Measurements from ENCODE around the gene RAB40C.

Gene RAB40C

DNA sequence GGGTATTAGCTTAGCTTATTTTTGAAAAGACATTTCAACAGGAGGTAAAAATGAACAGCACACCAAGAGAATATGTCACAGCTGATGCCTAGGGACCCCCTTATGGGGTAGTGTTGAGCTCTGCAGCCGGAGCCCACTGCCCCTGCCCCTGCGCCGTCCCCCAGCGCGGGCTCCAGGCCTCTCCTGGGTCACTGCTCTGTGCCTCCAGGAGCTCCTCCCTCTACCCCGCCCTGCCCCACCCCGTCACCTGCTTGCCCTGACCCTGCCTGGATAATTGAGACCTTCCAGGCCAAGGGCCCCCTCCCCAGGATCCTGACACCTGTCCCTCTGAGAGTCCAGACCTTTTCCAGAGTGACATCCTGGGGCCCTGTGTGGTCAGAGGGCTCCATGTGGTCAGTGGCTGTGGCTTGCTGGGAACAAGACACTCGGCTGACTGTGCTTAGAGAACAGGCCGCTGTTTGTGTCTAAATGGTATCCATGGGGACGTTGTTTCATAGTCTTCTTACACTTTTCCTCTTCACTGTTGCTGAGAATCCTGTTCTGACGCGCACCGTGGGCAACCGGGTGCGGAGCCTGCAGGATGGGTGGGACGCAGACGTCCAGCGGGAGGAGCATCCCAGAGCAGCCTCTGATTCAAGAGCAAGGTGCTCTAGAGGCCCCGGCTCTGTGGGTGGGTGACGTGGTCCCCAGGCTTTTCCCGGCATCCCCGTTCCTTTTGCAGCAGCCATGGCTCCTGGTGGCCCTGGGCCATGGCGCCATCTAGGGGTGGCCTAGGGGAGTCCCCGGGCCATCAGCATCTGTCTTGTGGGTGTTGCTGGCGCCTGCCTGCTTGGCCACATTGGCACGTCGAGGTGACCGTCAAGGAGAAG is 20.9 kb downstream of the RAB40C start:
- no peak for FAIRE-seq

DNA sequence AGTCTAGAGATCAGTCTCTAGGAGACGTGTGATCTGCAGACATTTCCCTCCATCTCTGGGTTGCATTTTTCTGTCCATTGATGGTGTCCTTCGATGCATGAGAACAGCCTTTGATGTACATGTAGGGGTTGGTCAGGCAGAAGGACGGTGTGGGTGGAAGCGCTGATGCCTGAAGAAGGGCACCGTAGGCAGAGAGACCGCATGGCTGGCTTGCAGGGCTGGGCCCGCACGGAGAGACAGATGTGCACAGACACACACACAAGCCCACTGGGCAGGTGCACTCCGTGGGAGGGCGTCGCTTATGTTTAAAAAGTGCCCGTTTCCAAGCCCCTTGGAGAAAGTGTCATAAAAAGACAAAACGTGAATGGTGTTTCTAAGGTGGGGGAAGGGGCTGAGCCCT is 25.3 kb downstream of the RAB40C start:
- no peak for DNase-seq (ENCODE audit: insufficient read length, low spot score)

More for the DNA sequence above, 20.9 kb downstream of the RAB40C start:
- peak; percentile 67 for DNase-seq (ENCODE audit: insufficient read length, low spot score)

DNA sequence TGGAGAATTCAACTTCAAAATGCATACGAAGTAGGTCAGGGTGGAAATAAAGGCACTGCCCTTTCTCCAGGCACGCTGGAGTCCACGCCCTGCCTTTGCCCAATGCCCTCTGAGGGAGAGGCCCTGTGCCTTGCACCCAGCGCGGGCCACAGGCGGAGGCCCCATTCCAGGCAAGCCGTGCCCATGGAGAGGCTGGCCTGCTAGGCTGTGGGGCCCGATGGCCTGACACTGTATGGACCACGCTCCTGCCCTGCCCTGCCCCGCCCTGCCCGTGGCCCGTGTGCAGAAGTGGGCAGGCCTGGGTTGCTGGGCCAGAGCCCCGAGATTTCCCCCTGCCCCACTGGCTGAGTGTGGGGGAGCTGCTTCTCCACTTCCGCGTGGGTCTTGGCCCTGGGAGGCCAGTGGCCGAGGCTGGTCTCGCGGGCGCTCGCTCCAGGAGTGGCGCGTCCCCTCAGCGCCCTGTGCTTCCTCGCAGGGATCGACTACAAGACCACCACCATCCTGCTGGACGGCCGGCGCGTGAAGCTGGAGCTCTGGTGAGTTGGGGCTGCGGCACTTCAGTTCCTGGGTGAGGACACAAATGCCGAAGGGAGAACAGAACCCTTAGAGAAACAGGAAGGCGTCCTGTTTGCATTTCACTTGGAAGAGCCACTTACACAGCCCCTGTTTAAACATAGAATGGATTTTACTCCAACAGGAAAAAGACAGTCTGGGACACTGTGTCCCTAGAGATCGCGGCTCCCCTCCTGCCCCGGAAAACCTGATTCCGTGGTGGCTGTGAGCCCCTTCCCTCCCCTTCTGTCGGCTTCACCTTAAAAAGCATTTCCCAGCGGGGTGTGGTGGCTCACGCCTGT is 27.1 kb downstream of the RAB40C start:
- FAIRE-seq: no peak
- DNase-seq (ENCODE audit: insufficient read length, low spot score): no peak

More for the DNA sequence above, 25.3 kb downstream of the RAB40C start:
- FAIRE-seq: no peak

DNA sequence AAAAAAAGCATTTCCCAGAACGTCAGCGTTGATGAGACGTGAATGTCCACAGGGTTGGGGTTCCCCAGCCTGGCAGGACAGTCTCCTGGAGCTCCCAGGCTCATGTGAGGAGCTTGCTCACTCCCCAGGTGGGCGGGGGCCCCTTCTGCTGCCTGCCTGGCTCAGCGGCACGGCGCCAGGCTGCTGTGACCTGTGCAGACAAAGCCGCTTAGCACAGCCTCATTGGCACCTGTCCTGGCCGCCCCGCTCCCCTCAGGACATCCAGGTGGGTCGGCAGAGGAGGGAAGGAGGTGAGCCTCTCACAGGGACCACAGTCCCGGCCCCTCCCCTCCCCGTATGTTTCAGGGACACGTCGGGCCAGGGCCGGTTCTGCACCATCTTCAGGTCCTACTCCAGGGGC is 28.0 kb downstream of the RAB40C start:
- FAIRE-seq (no peak), DNase-seq (ENCODE audit: insufficient read length, low spot score) (no peak)

DNA sequence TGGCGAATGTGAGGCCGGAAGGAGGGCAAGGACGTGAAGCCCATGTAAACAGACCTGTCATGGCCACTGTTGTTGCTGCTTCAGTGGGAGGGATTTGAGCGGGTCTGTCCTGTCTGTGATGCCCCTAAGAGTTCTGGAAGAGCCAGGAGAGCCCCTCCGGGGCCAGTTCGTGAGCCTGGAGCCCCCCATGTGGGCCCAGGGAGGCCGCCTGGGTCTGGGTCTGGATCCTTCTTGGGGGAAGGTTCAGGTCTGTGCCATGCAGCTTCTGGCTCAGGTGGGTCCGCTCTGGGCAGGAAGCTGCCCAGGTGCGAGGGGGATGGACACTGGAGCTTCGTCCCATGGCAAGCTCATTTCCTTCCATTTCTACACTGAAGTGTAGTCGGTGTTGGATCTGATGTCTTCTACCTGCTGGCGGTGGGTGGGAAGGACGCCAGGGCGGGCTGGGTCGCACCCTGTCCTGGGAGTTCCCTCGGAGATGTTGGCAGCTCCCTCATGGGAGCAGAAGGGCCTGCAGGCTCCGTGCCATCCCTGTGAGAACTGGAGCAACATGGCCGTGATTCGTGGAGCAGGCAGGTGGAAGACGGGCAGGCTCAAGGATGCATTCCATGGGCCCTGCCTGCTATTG is 29.7 kb downstream of the RAB40C start:
- no peak for FAIRE-seq
- DNase-seq (ENCODE audit: insufficient read length, low spot score): no peak

DNA sequence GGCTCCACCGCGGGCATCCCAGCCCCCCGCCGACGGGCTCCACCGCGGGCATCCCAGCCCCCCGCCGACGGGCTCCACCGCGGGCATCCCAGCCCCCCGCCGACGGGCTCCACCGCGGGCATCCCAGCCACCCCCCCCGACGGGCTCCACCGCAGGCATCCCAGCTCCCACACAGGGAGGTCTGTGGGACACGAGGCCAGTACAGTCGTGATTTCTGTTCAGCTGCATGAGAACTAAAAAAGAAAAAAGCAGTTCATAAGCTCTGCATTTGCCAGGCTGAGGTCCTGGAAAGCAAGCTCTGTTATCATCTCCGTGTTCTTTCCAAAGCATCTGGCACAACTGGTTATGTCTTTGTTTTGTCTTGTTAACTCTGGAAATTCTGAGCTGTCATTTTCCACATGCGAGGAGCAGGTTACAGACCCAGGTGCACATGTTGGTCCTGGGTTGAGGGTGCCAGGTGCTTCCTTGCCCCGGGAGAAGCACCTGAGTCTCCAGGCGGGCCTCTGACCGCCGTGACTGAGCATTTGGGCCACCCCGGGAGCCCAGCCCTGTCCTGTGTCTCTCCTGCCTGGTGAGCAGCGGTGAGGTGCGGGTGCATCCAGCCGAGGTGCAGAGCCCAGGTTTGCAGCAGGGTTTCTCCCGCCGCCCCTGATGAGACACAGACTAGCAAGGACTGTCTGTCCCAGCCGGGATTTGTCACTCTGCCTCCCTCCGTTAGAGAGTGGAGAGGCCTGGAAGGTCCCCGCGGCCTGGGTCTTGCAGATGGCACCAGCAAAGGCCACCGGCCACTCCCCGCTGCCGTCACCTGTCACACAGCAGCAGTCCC is 31.0 kb downstream of the RAB40C start:
- FAIRE-seq (no peak), DNase-seq (ENCODE audit: insufficient read length, low spot score) (no peak)

DNA sequence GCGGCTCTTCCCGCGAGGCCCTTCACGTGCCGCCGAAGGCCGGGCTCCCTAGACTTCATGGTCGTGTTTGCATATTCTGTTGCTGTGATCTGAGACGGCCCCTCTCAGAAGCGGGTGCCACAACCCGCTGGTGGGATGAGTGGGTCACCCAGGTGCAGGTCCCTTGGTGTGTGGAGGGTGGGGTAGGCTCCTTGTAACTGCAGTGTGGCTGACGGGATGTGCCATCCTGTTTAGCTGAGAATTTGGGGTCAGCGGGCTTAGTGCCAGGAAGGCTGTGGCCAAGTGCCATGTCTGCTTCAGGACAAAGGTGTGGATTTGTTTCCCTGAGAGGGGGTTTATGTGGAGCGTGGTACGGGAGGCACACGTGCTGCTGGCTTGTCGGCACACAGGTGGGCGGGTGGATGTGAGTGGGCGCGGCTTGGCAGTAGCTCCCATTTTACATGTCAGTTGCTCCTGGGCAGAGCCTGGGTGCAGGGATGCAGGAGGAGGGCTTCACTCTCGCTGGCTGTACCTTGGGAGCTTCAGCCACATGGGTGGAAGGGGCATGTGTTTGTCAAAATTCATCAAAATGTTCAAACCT is 31.8 kb downstream of the RAB40C start:
- no peak for FAIRE-seq
- no peak for DNase-seq (ENCODE audit: insufficient read length, low spot score)

DNA sequence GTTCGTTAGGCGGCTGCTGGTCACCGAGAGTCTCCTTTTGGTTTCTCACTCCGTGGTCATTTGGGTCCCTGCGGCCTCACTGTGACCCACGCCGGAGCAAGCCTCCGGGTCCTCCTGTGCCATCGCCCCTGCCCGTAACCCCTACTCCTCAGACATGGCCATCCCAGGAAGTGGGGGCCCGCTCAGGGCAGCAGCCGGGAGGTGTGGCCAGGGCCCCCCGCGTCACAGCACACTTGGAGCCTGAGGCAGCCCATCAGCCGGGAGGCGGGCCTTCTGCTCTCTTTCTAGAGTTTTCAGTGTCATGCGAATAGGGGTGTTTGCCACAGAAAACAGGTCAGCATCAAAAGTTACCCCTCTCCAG is 33.0 kb downstream of the RAB40C start:
- FAIRE-seq: no peak
- no peak for DNase-seq (ENCODE audit: insufficient read length, low spot score)

DNA sequence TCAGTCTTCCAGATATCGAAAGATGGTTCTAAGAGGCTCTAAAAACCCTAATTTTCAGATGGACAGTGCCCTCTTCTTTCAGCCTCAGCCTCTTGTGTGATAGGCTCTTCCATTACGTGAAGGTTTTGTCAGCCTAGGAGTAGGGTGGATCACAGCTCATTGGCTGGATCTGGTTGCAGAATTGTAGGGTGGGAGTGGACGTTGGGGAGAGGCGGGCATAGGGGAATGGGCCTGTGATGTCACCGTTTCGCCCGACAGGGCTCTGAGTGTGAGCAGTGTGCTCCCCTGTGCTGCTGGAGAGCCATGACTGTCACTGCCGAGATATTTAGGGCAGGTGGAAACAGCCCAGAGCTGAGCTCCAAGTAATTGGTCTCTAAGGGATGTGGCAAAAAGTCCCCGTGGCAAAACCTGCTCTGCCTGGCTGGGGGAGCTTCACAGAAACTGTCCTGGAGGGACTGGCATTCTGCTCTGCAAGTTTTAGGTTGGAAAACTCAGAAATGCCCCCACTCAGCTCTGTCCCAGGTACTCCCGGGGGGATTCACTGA is 34.7 kb downstream of the RAB40C start:
- FAIRE-seq: no peak

DNA sequence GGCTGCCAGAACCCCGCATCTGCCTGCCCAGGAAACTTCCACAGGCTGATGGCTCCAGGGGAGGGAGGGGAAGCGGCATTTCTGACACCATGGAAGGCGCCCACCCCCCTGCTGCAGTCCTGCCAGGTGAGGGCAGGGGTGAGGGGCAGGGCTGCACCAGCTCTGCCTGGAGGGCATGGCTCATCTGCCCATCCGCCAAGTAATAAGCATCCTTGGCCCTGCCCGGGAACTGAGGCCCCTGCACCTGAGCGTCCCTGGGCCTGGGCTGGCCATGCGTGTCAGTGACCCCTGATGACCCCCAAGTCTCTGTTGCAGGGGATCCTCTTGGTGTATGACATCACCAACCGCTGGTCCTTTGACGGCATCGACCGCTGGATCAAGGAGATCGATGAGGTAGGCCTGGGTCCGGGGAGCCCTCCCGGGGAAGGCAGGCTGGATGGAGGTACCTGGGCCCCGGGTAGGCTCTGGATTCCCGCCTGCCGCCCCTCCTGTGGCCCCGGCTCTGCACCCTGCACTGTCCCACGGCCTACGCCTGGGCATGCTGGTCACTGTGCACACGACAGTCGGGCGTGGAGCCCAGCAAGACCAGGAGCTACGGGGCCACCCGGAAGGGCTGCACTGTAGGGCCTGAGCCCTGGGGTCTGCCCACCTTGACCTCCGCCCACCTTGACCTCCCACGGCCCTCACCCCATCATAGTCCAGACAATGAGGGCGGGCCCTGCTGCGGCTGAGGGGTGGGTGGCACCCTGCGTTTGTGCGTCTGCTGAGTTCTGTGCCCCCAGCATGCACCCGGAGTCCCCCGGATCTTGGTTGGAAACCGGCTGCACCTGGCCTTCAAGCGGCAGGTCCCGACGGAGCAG is 35.5 kb downstream of the RAB40C start:
- DNase-seq (ENCODE audit: insufficient read length, low spot score) (no peak), FAIRE-seq (no peak)

More for the DNA sequence above, 34.7 kb downstream of the RAB40C start:
- DNase-seq (ENCODE audit: insufficient read length, low spot score): no peak

DNA sequence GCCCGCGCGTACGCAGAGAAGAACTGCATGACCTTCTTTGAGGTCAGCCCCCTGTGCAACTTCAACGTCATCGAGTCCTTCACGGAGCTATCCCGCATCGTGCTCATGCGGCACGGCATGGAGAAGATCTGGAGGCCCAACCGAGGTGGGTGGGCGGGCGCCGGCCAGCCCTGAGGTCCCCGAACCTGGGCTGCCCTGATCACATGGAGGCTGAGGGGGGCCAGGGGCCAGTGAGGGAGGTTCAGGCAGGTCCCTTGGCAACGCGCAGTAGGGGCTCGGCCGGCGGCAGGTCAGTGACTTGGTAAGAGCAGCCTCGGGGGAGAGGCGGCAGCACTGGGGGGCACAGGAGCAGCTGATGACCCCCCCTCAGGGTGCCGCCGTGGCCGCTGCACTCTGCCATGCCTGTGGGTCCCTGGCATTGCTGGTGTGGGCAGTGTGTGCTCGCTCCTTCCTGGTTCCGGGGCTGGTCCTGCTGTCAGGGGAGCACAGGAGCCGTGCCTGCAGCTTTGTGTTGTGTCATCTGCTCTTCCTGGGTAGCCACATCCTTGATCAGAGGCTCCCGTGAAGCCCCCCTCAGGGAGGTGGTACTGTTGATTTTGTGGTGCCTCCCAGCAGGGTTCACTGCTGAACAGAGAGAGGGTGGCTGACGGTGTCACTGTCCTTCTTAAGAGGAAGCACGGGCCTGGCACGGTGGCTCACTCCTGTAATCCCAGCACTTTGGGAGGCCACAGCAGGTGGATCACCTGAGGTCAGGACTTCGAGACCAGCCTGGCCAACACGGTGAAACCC is 36.3 kb downstream of the RAB40C start:
- FAIRE-seq: no peak
- DNase-seq (ENCODE audit: insufficient read length, low spot score): no peak

DNA sequence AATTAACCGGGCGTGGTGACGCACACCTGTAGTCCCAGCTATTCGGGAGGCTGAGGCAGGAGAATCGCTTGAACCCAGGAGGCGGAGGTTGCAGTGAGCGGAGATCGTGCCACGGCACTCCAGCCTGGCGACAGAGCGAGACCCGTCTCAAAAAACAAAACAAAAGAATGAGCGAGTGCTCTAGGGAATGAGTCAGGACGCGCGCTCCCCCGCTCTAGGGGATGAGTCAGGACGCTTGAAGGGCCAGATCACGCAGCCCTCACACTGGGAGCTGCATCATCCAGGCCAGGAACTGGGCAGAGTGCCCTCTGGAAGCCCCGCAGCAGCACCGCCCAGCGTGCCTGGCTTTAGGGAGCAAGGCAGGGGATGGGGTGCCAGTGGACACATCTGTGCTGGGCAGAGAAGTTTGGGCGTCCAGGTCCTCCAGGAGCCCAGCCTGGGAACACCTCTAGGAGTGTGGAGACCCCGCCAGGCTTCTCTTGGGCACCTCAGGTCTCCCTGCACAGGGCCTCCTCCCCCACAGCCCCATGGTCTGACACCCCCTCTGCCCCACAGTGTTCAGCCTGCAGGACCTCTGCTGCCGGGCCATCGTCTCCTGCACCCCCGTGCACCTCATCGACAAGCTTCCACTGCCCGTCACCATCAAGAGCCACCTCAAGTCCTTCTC is 37.1 kb downstream of the RAB40C start:
- DNase-seq (ENCODE audit: insufficient read length, low spot score) (no peak), FAIRE-seq (no peak)

DNA sequence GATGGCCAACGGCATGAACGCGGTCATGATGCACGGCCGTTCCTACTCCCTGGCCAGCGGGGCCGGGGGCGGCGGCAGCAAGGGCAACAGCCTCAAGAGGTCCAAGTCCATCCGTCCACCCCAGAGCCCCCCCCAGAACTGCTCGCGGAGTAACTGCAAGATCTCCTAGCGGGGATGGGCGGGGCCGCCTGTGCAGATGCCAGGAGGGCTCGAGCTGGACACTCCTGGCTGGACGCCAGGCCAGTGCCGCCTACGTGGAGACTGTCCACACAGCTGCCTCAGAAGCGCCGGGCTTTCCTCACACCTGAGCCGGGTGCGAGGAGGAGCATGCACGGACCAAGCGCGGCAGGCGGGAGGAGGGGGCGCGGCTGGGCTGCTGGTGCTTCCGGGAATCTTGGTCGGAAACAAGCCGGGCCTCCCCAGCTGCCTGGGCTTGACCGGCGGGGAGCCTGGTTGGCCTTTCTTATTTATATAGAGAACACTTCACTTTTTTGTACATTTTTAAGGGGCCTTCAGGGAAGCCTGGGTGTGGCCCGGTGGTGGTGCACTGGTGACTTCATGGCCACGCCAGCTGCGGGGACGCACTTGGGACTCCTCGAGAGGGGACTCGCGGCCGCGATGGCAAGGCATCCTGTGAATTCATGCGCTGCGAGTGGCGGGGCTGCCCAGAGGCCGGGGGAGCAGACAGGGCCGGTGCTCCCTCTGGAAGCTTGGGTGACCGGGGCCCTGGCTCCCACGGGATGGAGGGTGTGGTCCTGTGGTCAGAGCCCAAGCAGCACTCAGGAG is 37.8 kb downstream of the RAB40C start:
- DNase-seq (ENCODE audit: insufficient read length, low spot score) (no peak), FAIRE-seq (no peak)

DNA sequence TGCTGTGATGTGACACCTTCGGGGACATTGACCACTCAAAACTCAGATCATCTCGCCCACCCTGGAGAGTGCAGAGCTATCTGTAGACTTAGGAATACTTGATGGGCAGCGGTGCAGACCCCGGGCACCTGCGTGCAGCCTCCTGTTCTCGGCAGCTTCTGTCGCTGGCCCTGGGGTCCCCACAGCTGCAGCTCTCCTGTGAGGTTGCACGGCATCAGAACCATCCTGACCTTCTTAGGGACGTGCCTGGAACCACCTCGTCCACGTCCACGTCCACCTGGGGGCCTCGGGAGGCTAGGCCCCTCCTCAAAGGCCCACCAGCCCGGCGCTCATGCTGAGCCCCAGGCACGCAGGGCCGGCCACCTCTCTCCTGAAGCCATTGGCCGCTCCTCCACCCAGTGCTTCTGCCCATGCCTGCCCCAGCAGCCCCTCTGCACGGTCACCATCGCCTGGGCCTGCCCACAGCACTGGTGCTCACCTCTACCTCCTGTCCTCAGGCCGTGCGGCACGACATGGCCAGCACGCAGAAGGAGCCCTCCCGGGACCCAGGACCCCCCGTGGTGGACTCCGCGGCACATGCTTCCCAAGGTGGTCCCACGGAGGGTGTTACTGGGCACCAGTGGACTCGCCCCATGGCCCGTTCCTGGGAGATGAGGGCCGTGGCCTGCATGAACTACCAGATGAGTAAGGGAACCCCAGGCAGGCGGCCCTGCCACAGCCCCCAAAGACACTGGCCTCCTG is 38.6 kb downstream of the RAB40C start:
- DNase-seq (ENCODE audit: insufficient read length, low spot score) (no peak), FAIRE-seq (no peak)

DNA sequence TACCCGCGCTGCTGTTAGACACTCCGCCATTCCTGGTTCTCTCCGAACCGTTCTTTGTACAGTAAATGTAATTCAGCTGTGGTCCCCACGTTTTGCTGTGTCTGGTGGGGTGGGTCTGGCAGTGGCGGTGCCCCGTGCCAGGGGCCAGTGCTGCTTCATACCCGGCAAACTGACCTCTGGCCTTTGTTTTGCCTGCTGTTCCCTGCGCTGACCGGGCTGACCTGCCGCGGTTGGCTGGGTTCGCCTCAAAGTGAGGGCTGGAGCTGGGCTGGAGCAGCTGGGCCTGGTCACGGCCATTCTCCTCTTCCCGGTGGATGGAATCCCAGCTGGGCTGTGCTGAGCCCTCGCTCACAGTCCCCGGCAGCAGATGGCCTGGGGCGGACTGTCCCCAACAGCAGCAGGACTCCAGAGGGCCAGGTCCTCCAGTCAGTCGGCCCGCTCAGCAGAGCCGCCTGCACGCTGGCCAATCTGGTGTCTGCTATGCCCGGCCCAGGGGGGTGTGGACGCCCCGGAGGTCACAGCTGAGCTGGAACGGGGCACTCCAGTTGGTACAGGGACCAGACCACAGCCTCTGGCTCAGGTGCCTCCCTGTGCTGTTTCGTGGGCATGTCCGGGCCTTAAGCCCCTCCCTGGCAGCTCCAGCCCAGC is 39.4 kb downstream of the RAB40C start:
- no peak for FAIRE-seq
- no peak for DNase-seq (ENCODE audit: insufficient read length, low spot score)

DNA sequence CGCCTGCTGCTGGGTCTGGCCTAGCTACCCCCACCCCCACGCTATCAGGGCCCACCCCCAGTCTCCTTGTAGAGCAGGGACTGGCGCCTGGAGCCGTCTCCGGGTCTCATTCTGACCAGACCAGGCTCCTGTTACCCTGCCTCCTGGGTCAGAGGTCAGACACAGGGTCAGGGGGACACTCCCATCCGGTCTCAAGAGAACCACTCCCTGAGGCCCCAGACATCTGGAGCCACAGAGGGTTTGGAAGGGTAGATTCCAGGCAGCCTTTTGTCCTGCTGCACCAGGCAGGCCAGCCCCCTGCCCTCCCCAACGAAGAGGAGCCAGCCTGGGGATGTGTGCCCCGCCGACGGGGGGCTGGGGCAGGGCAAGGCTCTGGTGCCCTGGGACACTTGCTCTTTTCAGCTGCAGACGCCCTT is 40.0 kb downstream of the RAB40C start:
- no peak for FAIRE-seq
- DNase-seq (ENCODE audit: insufficient read length, low spot score): no peak

Data from GM19239 (cell line).